PC-9 (cell line): ENCODE measurements around the gene CD28. TPM values are rescaled to one million over a fixed set of nuclear protein-coding genes. Genes with fewer than 3 reads are reported as not detected.

ENCODE experiments used
- BruUV-seq: library from RNA; stranded (reverse); fragments of 400-500 nt; replicated peaks from 2 replicates; lab custom pipeline; 2021; lab: Mats Ljungman, UMichigan
- CTCF ChIA-PET: fragments of 300-600 bp; sonication (Branson Sonifier 250); formaldehyde crosslinking; loops from one replicate; lab custom pipeline; 2022; ENCODE audit warnings: antibody characterized with exemption; lab: Charles Lee
- POLR2A ChIA-PET: fragments of 300-600 bp; sonication (Branson Sonifier 250); formaldehyde crosslinking; loops from one replicate; lab custom pipeline; 2022; ENCODE audit warnings: antibody characterized with exemption; ENCODE audit not compliant: unreplicated experiment; lab: Charles Lee
- DNase-seq, 2 experiments: peaks; one replicate each; pipeline versions ENCODE4 v3.0.0 to v3.0.0-alpha.2; 2015 to 2022; ENCODE audit warnings: mixed read lengths in 1 of 2
- H2AFZ ChIP-seq: fragments of 200-600 bp; sonication (generic); 2 replicates; pipeline ENCODE4 v1.8.1; 2017; ENCODE audit warnings: antibody characterized with exemption
- H3F3A ChIP-seq: fragments of 200-600 bp; sonication (generic); 2 replicates; pipeline ENCODE4 v1.8.1; 2017; ENCODE audit warnings: antibody characterized with exemption, mild to moderate bottlenecking, low read depth; ENCODE audit not compliant: insufficient read depth
- H3K27ac ChIP-seq: fragments of 200-600 bp; sonication (generic); 2 replicates; pipeline ENCODE4 v1.6.1; 2016; ENCODE audit warnings: mixed run types
- H3K27me3 ChIP-seq: fragments of 200-600 bp; sonication (generic); 2 replicates; pipeline ENCODE4 v1.6.1; 2016; ENCODE audit warnings: low read depth, mixed run types; ENCODE audit not compliant: insufficient read depth
- H3K36me3 ChIP-seq: fragments of 200-600 bp; sonication (generic); 2 replicates; pipeline ENCODE4 v1.6.1; 2016; ENCODE audit warnings: low read depth, mixed run types
- H3K4me1 ChIP-seq: fragments of 200-600 bp; sonication (generic); replicated peaks from 2 replicates; pipeline ENCODE4 v1.6.1; 2016; ENCODE audit warnings: mixed run types; ENCODE audit not compliant: insufficient read depth
- H3K4me2 ChIP-seq: fragments of 200-600 bp; sonication (generic); 2 replicates; pipeline ENCODE4 v1.6.1; 2017; ENCODE audit warnings: mixed run types
- H3K4me3 ChIP-seq: fragments of 200-600 bp; sonication (generic); 2 replicates; pipeline ENCODE4 v1.6.1; 2016; ENCODE audit warnings: mixed run types
- H3K79me2 ChIP-seq: fragments of 200-600 bp; sonication (generic); 2 replicates; pipeline ENCODE4 v1.6.1; 2017; ENCODE audit warnings: low read depth, mixed run types
- H3K9me2 ChIP-seq: fragments of 200-600 bp; sonication (generic); 2 replicates; pipeline ENCODE4 v1.8.1; 2017; ENCODE audit warnings: mild to moderate bottlenecking; ENCODE audit not compliant: insufficient read depth
- H3K9me3 ChIP-seq: fragments of 200-600 bp; sonication (generic); 2 replicates; pipeline ENCODE4 v1.8.1; 2016; ENCODE audit warnings: low read depth; ENCODE audit not compliant: insufficient read depth
- H4K20me1 ChIP-seq: fragments of 200-600 bp; sonication (generic); 2 replicates; pipeline ENCODE4 v1.8.1; 2017; ENCODE audit not compliant: insufficient read depth
- EZH2 ChIP-seq: fragments of 200-600 bp; sonication (generic); IDR thresholded peaks from 2 replicates; pipeline ENCODE4 v1.8.0; 2017; ENCODE audit warnings: antibody characterized with exemption, low read depth
- intact Hi-C: fragments of 100-400 bp; cut with micrococcal nuclease; formaldehyde crosslinking; loops from one replicate; pipeline ENCODE4 v1.10.0; 2022; ENCODE audit not compliant: unreplicated experiment
- total RNA-seq: library from RNA; stranded (reverse); gene quantifications from 2 replicates; pipeline ENCODE4 v1.2.3, GENCODE V29; 2021
- TF ChIP-seq, protein P1 (sequence below): fragments of 200-600 bp; sonication (generic); conservative IDR thresholded peaks from 2 replicates; pipeline ENCODE4 v1.6.1; 2017; ENCODE audit warnings: mixed run types, antibody characterized with exemption, mild to moderate bottlenecking, moderate library complexity

Gene CD28
- total RNA-seq, 1 experiment from 2014 or later: not detected

DNA sequence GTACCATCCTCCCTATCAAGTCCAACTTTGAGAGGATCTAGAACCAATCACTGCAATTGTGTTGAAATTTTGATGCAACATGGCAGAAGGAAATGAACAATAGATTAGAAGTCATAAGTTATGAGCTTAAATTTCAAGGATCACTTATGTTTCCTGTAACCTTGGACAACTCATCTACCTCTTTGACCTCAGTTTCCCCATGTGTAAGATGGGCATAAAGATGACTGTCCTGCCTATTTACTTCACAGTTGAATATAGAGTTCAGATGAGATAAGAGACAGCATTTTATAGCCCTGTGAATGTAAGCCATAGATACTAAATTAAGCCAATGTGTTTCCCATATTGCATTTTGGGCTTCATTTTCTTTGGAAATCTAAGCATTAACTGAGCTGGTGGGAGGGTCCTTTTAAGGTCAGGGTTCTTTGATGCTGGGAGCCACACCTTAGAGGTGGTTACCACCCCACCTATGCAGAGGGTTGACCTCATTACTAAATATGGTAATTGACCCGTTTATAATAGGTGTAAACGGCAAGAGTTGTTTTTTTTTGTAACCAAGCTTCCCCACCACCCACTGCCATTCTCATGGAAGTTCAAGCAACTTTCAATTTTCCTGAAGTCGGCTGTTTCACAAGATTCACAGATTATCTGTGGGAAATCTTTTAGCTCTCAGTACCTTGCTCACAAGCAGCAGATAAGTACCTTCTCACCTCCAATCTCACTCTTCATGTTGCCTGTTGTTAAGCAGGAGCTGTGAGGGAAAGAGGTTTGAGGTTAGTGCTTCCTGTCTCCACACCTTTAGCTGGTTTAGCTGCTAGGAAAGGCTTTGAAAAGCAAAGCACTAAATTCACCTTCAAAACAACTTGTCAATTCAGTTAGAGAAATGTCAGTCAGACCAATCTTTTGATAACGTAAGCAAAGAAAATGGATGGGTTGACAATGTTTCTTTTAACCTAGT lies 13.3 kb downstream of the CD28 start:
- H3K27ac ChIP-seq: no peak overlapping the region
- H3K4me2 ChIP-seq: no peak overlapping the region
- no peak overlapping the region for H3K4me3 ChIP-seq
- H3K9me3 ChIP-seq: no peaks in the 10 kb centered on the region
- H2AFZ ChIP-seq: no peak overlapping the region
- DNase-seq: no peak
- H4K20me1 ChIP-seq: no peaks in the 10 kb centered on the region
- no peaks in the 10 kb centered on the region for H3K27me3 ChIP-seq
- ChIA-PET POLR2A (no interaction called here), CTCF (no interaction called here)
- TF ChIP-seq EZH2: no peak
- TF ChIP-seq, protein P1, sequence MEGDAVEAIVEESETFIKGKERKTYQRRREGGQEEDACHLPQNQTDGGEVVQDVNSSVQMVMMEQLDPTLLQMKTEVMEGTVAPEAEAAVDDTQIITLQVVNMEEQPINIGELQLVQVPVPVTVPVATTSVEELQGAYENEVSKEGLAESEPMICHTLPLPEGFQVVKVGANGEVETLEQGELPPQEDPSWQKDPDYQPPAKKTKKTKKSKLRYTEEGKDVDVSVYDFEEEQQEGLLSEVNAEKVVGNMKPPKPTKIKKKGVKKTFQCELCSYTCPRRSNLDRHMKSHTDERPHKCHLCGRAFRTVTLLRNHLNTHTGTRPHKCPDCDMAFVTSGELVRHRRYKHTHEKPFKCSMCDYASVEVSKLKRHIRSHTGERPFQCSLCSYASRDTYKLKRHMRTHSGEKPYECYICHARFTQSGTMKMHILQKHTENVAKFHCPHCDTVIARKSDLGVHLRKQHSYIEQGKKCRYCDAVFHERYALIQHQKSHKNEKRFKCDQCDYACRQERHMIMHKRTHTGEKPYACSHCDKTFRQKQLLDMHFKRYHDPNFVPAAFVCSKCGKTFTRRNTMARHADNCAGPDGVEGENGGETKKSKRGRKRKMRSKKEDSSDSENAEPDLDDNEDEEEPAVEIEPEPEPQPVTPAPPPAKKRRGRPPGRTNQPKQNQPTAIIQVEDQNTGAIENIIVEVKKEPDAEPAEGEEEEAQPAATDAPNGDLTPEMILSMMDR: no peak
- no peaks in the 10 kb centered on the region for H3K36me3 ChIP-seq
- H3K79me2 ChIP-seq: no peaks in the 10 kb centered on the region
- H3K4me1 ChIP-seq: no peaks in the 10 kb centered on the region
- BruUV-seq: no TSS peak
- H3K9me2 ChIP-seq: no peaks in the 10 kb centered on the region
- intact Hi-C loops: no loop called here
- H3F3A ChIP-seq: no peaks in the 10 kb centered on the region

DNA sequence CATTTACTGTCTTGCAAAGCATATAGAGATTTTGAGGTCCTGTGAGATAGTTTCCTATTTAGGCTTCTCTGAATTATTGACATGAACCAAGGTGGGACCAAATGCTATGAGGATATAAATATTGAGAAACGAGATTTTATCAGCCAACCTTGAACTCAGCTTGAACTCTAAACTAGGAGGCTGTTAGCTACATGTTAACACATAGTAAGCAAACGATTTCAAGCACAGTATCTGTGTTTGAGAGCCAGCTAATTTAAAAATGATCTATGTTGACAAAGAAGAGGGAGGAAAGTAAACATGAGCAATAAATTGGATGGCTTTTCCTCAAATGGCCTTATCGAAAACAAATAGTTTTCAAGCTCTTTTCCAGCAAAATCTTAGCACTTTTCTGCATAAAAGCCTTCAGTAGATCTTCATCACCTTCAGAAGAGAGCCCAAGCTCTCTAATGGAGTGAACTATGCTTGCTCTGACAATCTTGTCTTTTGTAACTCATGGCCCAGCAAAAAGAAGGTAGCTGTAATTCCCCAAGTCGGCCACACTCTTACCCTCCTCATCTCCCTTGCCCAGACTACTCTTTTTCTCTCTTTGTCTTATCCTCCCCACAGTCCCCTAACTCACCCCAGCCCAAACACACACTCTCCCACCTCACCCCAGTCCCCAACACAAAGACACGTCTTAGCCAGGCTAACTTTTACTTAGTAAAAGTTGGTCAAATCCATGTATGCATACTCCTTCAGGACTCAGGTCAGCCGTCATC lies 14.7 kb downstream of the CD28 start:
- H3F3A ChIP-seq: no peaks in the 10 kb centered on the region
- TF ChIP-seq, protein P1: no peak
- TF ChIP-seq EZH2: no peak
- H3K27ac ChIP-seq: no peak overlapping the region
- H3K27me3 ChIP-seq: no peaks in the 10 kb centered on the region
- POLR2A ChIA-PET: interaction anchor here (0.6 kb wide), 1 partner anchor 182 kb away, joined by 9 read pairs; no protein-coding TSS in a partner anchor
- no peaks in the 10 kb centered on the region for H3K79me2 ChIP-seq
- no peaks in the 10 kb centered on the region for H3K9me2 ChIP-seq
- CTCF ChIA-PET: no interaction called here
- intact Hi-C loops: no loop called here
- no peaks in the 10 kb centered on the region for H3K4me1 ChIP-seq
- BruUV-seq: no TSS peak
- no peak overlapping the region for H2AFZ ChIP-seq
- no peak for DNase-seq
- H3K36me3 ChIP-seq: no peaks in the 10 kb centered on the region
- no peak overlapping the region for H3K4me2 ChIP-seq
- no peaks in the 10 kb centered on the region for H3K9me3 ChIP-seq
- H3K4me3 ChIP-seq: no peak overlapping the region
- H4K20me1 ChIP-seq: no peaks in the 10 kb centered on the region

DNA sequence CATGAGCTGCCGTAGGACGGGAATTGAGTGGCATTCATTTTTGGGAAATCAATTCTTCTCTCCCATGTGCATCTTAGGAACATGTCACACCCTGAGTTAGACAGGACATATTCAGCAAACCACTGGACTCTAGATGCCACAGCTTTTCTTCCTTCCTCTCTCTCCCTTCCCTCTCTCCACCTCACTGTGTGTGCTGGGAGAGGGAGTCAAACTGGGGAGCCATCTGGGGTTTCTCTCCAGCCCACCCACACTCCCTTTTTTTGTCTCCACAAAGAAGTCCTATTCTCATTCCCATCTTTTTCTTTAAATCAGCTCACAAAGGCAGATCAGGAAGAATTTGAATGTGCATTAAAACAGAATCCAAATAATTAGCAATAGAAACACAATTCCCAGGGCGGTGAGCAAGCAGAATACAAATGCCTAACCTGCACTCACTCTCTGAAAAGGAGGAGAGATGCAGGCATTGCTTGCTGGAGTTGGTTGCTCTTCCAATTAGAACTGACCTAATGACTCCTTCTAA lies 15.4 kb downstream of the CD28 start:
- Histone ChIP-seq H3K9me2 (no peaks in the 10 kb centered on the region), H3K27ac (no peak overlapping the region), H3K27me3 (no peaks in the 10 kb centered on the region), H2AFZ (no peak overlapping the region), H3K4me3 (no peak overlapping the region), H3K4me2 (no peak overlapping the region), H3F3A (no peaks in the 10 kb centered on the region), H3K79me2 (no peaks in the 10 kb centered on the region), H3K9me3 (no peaks in the 10 kb centered on the region), H3K4me1 (no peaks in the 10 kb centered on the region), H4K20me1 (no peaks in the 10 kb centered on the region), H3K36me3 (no peaks in the 10 kb centered on the region)
- DNase-seq: no peak
- ChIA-PET POLR2A (no interaction called here), CTCF (no interaction called here)
- TF ChIP-seq, protein P1: no peak
- no peak for TF ChIP-seq EZH2
- BruUV-seq: no TSS peak
- intact Hi-C loops: no loop called here
